Suprapubic skin (tissue), 4 donors: Measurements from ENCODE around the gene KIAA1210.

Experiments used
- CTCF ChIP-seq, 2 donors: fragments of 200-600 bp in 1 of 2; fragments of 450-650 bp in 1 of 2; sonication (generic) in 1 of 2; IDR thresholded peaks; one replicate each; pipeline ENCODE4 v1.5.1; 2016 to 2019; ENCODE audit warnings: antibody characterized with exemption in 2 of 2, mild to moderate bottlenecking in 1 of 2, moderate library complexity in 1 of 2
- POLR2A ChIP-seq, 2 donors: fragments of 450-650 bp; IDR thresholded peaks; one replicate each; pipeline ENCODE4 v1.6.1; 2017; ENCODE audit warnings: antibody characterized with exemption in 2 of 2, mild to moderate bottlenecking in 2 of 2, moderate library complexity in 2 of 2
- POLR2AphosphoS5 ChIP-seq, 3 donors: sonication (generic); formaldehyde crosslinking; IDR thresholded peaks; one replicate each; pipeline ENCODE4 v1.6.1; 2017; ENCODE audit warnings: antibody characterized with exemption in 3 of 3

GRCh38 chrX:119101168-119101567, 26.4 kb downstream of the KIAA1210 start:
- no peak for TF ChIP-seq POLR2AphosphoS5 (IDR thresholded peaks at IDR 0.05)
- no peak for TF ChIP-seq CTCF (IDR thresholded peaks at IDR 0.05)
- no peak for TF ChIP-seq POLR2A (IDR thresholded peaks at IDR 0.05)
